ENCODE results near the gene RAD51AP1.

DNA sequence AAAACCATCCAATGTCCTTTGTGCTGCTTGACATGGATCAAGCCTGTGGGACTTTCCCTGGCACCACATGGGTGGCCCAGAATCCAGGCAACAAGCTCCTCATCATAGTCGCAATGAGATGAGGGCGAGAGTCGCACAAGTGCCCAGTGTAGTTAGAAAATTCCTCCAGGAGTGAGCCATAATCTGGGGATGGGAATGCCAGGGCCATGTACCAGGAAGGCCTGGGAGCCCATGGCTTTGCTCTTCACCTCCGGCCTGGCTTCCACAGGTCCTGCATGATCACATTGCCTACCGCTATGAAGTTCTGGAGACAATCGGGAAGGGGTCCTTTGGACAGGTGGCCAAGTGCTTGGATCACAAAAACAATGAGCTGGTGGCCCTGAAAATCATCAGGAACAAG lies 57.2 kb downstream of the RAD51AP1 start:
- no peak for TF ChIP-seq POLR2A (IDR thresholded peaks at IDR 0.05)
- TF ChIP-seq CTCF (IDR thresholded peaks at IDR 0.05): no peak
- TF ChIP-seq EP300 (IDR thresholded peaks at IDR 0.05): no peak

All from ovary (tissue), 3 donors.